Skeletal muscle satellite cell (primary cell): ENCODE results near the gene STK40.

ENCODE experiments used
- H3K27me3 ChIP-seq: 2 replicates; pipeline ENCODE4 v1.7.0; 2013; ENCODE audit warnings: low read length; ENCODE audit not compliant: control insufficient read depth, insufficient read depth
- H3K36me3 ChIP-seq: 2 replicates; pipeline ENCODE4 v1.7.0; 2013; ENCODE audit warnings: mild to moderate bottlenecking, control low read depth, low read length; ENCODE audit not compliant: insufficient read depth
- H3K4me1 ChIP-seq: 2 replicates; pipeline ENCODE4 v1.7.0; 2013; ENCODE audit warnings: low read length; ENCODE audit not compliant: control insufficient read depth, insufficient read depth
- H3K4me2 ChIP-seq: 2 replicates; pipeline ENCODE4 v1.7.0; 2013; ENCODE audit warnings: mild to moderate bottlenecking, low read length
- H3K4me3 ChIP-seq: 2 replicates; pipeline ENCODE4 v1.7.0; 2013; ENCODE audit warnings: low read length
- H3K9ac ChIP-seq: 2 replicates; pipeline ENCODE4 v1.7.0; 2013; ENCODE audit warnings: mild to moderate bottlenecking, low read depth, low read length, moderate library complexity
- H3K9me3 ChIP-seq: replicated peaks from 2 replicates; pipeline ENCODE4 v1.7.0; 2013; ENCODE audit warnings: mild to moderate bottlenecking, control low read depth, low read length

The STK40 gene

GRCh38 chr1:36366091-36366661, 19.5 kb downstream of the STK40 start:
- Histone ChIP-seq H3K4me2 (peak overlapping the region; percentile 53), H3K9ac (peak overlapping the region; percentile 25), H3K9me3 (no peaks in the 10 kb centered on the region), H3K36me3 (peaks cover 36% of the 10 kb centered on the region), H3K4me1 (peaks cover 29% of the 10 kb centered on the region), H3K4me3 (peak overlapping the region; percentile 21), H3K27me3 (no peaks in the 10 kb centered on the region)

- H3K9me3 ChIP-seq: no peaks in the 10 kb centered on the region
- H3K36me3 ChIP-seq: peaks cover 42% of the 10 kb centered on the region
- peak overlapping the region; percentile 53 for H3K4me2 ChIP-seq
- peak overlapping the region; percentile 25 for H3K9ac ChIP-seq
- H3K4me1 ChIP-seq: peaks cover 29% of the 10 kb centered on the region
- H3K4me3 ChIP-seq: no peak overlapping the region
- no peaks in the 10 kb centered on the region for H3K27me3 ChIP-seq
Measured at GRCh38 chr1:36365381-36365780, 20.3 kb downstream of the STK40 start.

- Histone ChIP-seq H3K27me3 (no peaks in the 10 kb centered on the region), H3K36me3 (peaks cover 59% of the 10 kb centered on the region), H3K4me2 (no peak overlapping the region), H3K4me3 (no peak overlapping the region), H3K9ac (no peak overlapping the region), H3K9me3 (no peaks in the 10 kb centered on the region), H3K4me1 (peaks cover 11% of the 10 kb centered on the region)
Measured at GRCh38 chr1:36359911-36360550, 25.7 kb downstream of the STK40 start.

GRCh38 chr1:36359383-36359782, 26.3 kb downstream of the STK40 start:
- H3K9ac ChIP-seq: no peak overlapping the region
- no peak overlapping the region for H3K4me2 ChIP-seq
- no peaks in the 10 kb centered on the region for H3K9me3 ChIP-seq
- H3K4me1 ChIP-seq: peaks cover 10% of the 10 kb centered on the region
- H3K27me3 ChIP-seq: no peaks in the 10 kb centered on the region
- peaks cover 66% of the 10 kb centered on the region for H3K36me3 ChIP-seq
- H3K4me3 ChIP-seq: no peak overlapping the region

- Histone ChIP-seq H3K36me3 (peaks cover 73% of the 10 kb centered on the region), H3K4me1 (peaks cover 11% of the 10 kb centered on the region), H3K9ac (no peak overlapping the region), H3K4me2 (no peak overlapping the region), H3K4me3 (no peak overlapping the region), H3K9me3 (no peaks in the 10 kb centered on the region), H3K27me3 (no peaks in the 10 kb centered on the region)
Measured at GRCh38 chr1:36358514-36359084, 27.1 kb downstream of the STK40 start.

- Histone ChIP-seq H3K9me3 (no peaks in the 10 kb centered on the region), H3K27me3 (no peaks in the 10 kb centered on the region), H3K9ac (no peak overlapping the region), H3K4me2 (no peak overlapping the region), H3K4me1 (peaks cover 39% of the 10 kb centered on the region), H3K36me3 (peaks cover 58% of the 10 kb centered on the region), H3K4me3 (no peak overlapping the region)
Measured at GRCh38 chr1:36355811-36356210, 29.9 kb downstream of the STK40 start.

GRCh38 chr1:36354486-36354885, 31.2 kb downstream of the STK40 start:
- Histone ChIP-seq H3K4me2 (no peak overlapping the region), H3K4me3 (no peak overlapping the region), H3K27me3 (no peaks in the 10 kb centered on the region), H3K9me3 (no peaks in the 10 kb centered on the region), H3K9ac (no peak overlapping the region), H3K36me3 (peaks cover 54% of the 10 kb centered on the region), H3K4me1 (peaks cover 44% of the 10 kb centered on the region)

- Histone ChIP-seq H3K4me1 (peaks cover 51% of the 10 kb centered on the region), H3K36me3 (peaks cover 55% of the 10 kb centered on the region), H3K4me2 (peak overlapping the region; percentile 84), H3K9ac (peak overlapping the region; percentile 86), H3K27me3 (no peaks in the 10 kb centered on the region), H3K4me3 (peak overlapping the region; percentile 44), H3K9me3 (no peaks in the 10 kb centered on the region)
Measured at GRCh38 chr1:36352910-36353878, 32.5 kb downstream of the STK40 start.

- Histone ChIP-seq H3K9ac (peak overlapping the region; percentile 86), H3K4me2 (peak overlapping the region; percentile 84)
Measured at GRCh38 chr1:36352125-36352909, 33.4 kb downstream of the STK40 start.

GRCh38 chr1:36351227-36351977, 34.3 kb downstream of the STK40 start:
- Histone ChIP-seq H3K9me3 (no peaks in the 10 kb centered on the region), H3K4me3 (peak overlapping the region; percentile 60), H3K4me1 (peaks cover 51% of the 10 kb centered on the region), H3K4me2 (peak overlapping the region; percentile 84), H3K9ac (peak overlapping the region; percentile 86), H3K27me3 (no peaks in the 10 kb centered on the region), H3K36me3 (peaks cover 56% of the 10 kb centered on the region)

More at GRCh38 chr1:36352125-36352909, 33.4 kb downstream of the STK40 start:
- H3K27me3 ChIP-seq: no peaks in the 10 kb centered on the region
- H3K9me3 ChIP-seq: no peaks in the 10 kb centered on the region
- H3K4me1 ChIP-seq: peaks cover 51% of the 10 kb centered on the region
- peaks cover 54% of the 10 kb centered on the region for H3K36me3 ChIP-seq
- H3K4me3 ChIP-seq: peak overlapping the region; percentile 44
